ENCODE results near the gene TBXAS1. TPM values are rescaled to one million over a fixed set of nuclear protein-coding genes. Genes with fewer than 3 reads are reported as not detected.
"Not testable (repeated sequence)": the region's sequence is repeated elsewhere in the genome, so short reads cannot be mapped to it uniquely, and the experiment has no call there.

TBXAS1 gene
- total RNA-seq, 5 donors from 2014 or later (not counting 1 experiment from before 2014, with no cell fraction given) = 5.2 to 14.2 (median 7.3) TPM

DNA sequence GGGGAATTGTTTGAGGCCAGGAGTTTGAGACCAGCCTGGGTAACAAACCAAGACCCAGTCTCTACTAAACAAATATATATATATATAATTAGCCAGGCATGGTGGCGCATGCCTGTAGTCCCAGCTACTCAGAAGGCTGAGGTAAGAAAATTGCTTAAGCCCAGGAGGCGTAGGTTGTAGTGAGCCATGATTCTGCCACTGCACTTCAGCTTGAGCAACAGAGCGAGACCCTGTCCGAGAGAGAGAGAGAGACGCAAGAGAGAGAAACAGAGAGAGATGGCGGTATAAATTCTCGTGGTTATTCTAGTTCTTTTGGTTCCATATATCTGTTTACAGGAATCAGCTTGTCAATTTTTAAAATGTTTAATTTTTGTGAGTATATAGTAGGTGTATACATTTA lies 94.0 kb downstream of the TBXAS1 start:
- H3K36me3 Mint-ChIP-seq = peaks cover 9% of the 10 kb centered on the region
- Histone ChIP-seq H3K9me3 (no peaks in the 10 kb centered on the region), H3K27me3 (replicated peaks in 1 of 2; ENCODE audit: control insufficient read depth in 2 of 2, extremely low read depth in 1 of 2, insufficient read depth in 2 of 2, low read length in 1 of 2) (no peaks in the 10 kb centered on the region), H3K4me1 (ENCODE audit: control insufficient read depth in 1 of 2, extremely low read depth in 1 of 2, insufficient read depth in 2 of 2, low read length in 2 of 2) (no peaks in the 10 kb centered on the region), H3K36me3 (ENCODE audit: control insufficient read depth in 2 of 2, extremely low read depth in 1 of 2, insufficient read depth in 1 of 2, low read length in 1 of 2) (no peaks in the 10 kb centered on the region), H3K27ac (ENCODE audit: low read length) (no peak overlapping the region), H3K4me3 (ENCODE audit: control insufficient read depth in 1 of 2, extremely low read depth in 1 of 2, low read length in 1 of 2) (no peak overlapping the region)
- ChIA-PET POLR2A (no interaction called here), CTCF (interaction anchor here in 1 of 2 donors (0.6 kb wide), 1 partner anchor 1960 kb away, joined by 3 read pairs; no protein-coding TSS in a partner anchor)
- H3K4me3 Mint-ChIP-seq = no peak overlapping the region
- no peaks in the 10 kb centered on the region for H3K9me3 Mint-ChIP-seq
- no peaks in the 10 kb centered on the region for H3K27me3 Mint-ChIP-seq
- H3K27ac Mint-ChIP-seq = no peak overlapping the region
- H3K4me1 Mint-ChIP-seq = no peaks in the 10 kb centered on the region
- ATAC-seq (replicated peaks in 1 of 4) (no peak), DNase-seq (no peak)
- WGBS (ENCODE audit: insufficient coverage) = 89% methylated on average over 4 of the region's 7 CpGs

DNA sequence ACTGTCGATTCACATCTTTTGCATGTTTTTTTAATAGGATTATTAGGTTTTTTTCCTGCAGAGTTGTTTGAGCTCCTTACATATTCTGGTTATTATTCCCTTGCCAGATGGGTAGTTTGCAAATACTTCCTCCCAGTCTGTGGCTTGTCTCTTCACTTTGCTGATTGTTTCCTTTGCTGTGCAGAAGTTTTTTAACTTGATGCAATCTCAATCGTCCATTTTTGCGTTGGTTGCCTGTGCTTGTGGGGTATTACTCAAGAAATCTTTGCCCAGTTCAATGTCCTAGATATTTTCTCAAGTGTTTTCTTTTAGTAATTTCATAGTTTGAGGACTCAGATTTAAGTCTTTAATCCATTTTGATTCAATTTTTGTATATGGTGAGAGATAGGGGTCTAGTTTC lies 95.4 kb downstream of the TBXAS1 start:
- Mint-ChIP-seq H3K36me3 (peaks cover 9% of the 10 kb centered on the region), H3K27ac (no peak overlapping the region), H3K9me3 (no peaks in the 10 kb centered on the region), H3K4me3 (no peak overlapping the region), H3K27me3 (peaks cover 0 to 3% of the 10 kb centered on the region in 2 donors), H3K4me1 (no peaks in the 10 kb centered on the region)
- H3K27ac ChIP-seq (ENCODE audit: low read length) = no peak overlapping the region
- POLR2A ChIA-PET = no interaction called here
- H3K9me3 ChIP-seq = no peaks in the 10 kb centered on the region
- no peak overlapping the region for H3K4me3 ChIP-seq (ENCODE audit: control insufficient read depth in 1 of 2, extremely low read depth in 1 of 2, low read length in 1 of 2)
- H3K4me1 ChIP-seq (ENCODE audit: control insufficient read depth in 1 of 2, extremely low read depth in 1 of 2, insufficient read depth in 2 of 2, low read length in 2 of 2) = no peaks in the 10 kb centered on the region
- WGBS (ENCODE audit: insufficient coverage) = 100% methylated on average over 1 of the region's 3 CpGs
- no peaks in the 10 kb centered on the region for H3K27me3 ChIP-seq (replicated peaks in 1 of 2; ENCODE audit: control insufficient read depth in 2 of 2, extremely low read depth in 1 of 2, insufficient read depth in 2 of 2, low read length in 1 of 2)
- CTCF ChIA-PET = no interaction called here
- no peak for DNase-seq
- ATAC-seq (replicated peaks in 1 of 4) = no peak
- H3K36me3 ChIP-seq (ENCODE audit: control insufficient read depth in 2 of 2, extremely low read depth in 1 of 2, insufficient read depth in 1 of 2, low read length in 1 of 2) = no peaks in the 10 kb centered on the region

DNA sequence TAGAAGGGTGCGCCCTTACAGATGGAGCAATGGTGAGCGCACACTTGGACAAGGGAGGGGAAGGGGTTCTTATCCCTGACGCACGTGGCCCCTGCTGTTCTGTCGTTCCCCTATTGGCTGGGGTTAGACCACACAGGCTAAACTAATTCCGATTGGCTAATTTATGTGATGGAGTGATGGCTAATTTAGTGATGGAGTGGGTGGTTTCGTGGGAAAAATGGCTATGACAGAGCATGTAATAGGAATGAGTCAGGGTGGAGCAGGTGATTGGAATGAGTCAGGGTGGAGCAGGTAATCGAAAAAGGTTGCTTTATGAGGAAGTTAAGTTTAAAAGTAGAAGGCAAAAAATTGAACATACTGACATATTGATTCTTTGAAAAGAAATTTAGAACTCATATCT lies 100.2 kb downstream of the TBXAS1 start:
- DNase-seq; H3K4me1 Mint-ChIP-seq; POLR2A ChIA-PET; H3K4me3 ChIP-seq (ENCODE audit: control insufficient read depth in 1 of 2, extremely low read depth in 1 of 2, low read length in 1 of 2); H3K9me3 Mint-ChIP-seq; H3K27me3 ChIP-seq (replicated peaks in 1 of 2; ENCODE audit: control insufficient read depth in 2 of 2, extremely low read depth in 1 of 2, insufficient read depth in 2 of 2, low read length in 1 of 2); H3K27ac Mint-ChIP-seq; H3K36me3 Mint-ChIP-seq; H3K27ac ChIP-seq (ENCODE audit: low read length); H3K4me3 Mint-ChIP-seq; ATAC-seq (replicated peaks in 1 of 4); CTCF ChIA-PET; H3K9me3 ChIP-seq; H3K36me3 ChIP-seq (ENCODE audit: control insufficient read depth in 2 of 2, extremely low read depth in 1 of 2, insufficient read depth in 1 of 2, low read length in 1 of 2); H3K4me1 ChIP-seq (ENCODE audit: control insufficient read depth in 1 of 2, extremely low read depth in 1 of 2, insufficient read depth in 2 of 2, low read length in 2 of 2): not testable (repeated sequence)
- WGBS (ENCODE audit: insufficient coverage) = 86% methylated on average over 3 of the region's 8 CpGs
- peaks cover 3 to 11% of the 10 kb centered on the region in 2 donors for H3K27me3 Mint-ChIP-seq

GRCh38 chr7:139930286-139930965 lies 101.4 kb downstream of the TBXAS1 start:
- no peak overlapping the region for H3K4me3 ChIP-seq (ENCODE audit: control insufficient read depth in 1 of 2, extremely low read depth in 1 of 2, low read length in 1 of 2)
- H3K36me3 Mint-ChIP-seq = peaks cover 4% of the 10 kb centered on the region
- no peak for ATAC-seq (replicated peaks in 1 of 4)
- H3K36me3 ChIP-seq (ENCODE audit: control insufficient read depth in 2 of 2, extremely low read depth in 1 of 2, insufficient read depth in 1 of 2, low read length in 1 of 2) = no peaks in the 10 kb centered on the region
- H3K4me3 Mint-ChIP-seq = no peak overlapping the region
- H3K9me3 Mint-ChIP-seq = no peaks in the 10 kb centered on the region
- H3K4me1 ChIP-seq (ENCODE audit: control insufficient read depth in 1 of 2, extremely low read depth in 1 of 2, insufficient read depth in 2 of 2, low read length in 2 of 2) = no peaks in the 10 kb centered on the region
- H3K27ac Mint-ChIP-seq = no peak overlapping the region
- H3K27me3 Mint-ChIP-seq = peaks cover 3 to 11% of the 10 kb centered on the region in 2 donors
- 92% methylated on average over 2 of the region's 6 CpGs for WGBS (ENCODE audit: insufficient coverage)
- ChIA-PET CTCF (no interaction called here), POLR2A (no interaction called here)
- H3K4me1 Mint-ChIP-seq = no peaks in the 10 kb centered on the region
- H3K27ac ChIP-seq (ENCODE audit: low read length) = no peak overlapping the region
- DNase-seq = no peak
- no peaks in the 10 kb centered on the region for H3K9me3 ChIP-seq
- peaks cover 0 to 5% of the 10 kb centered on the region in 2 experiments for H3K27me3 ChIP-seq (replicated peaks in 1 of 2; ENCODE audit: control insufficient read depth in 2 of 2, extremely low read depth in 1 of 2, insufficient read depth in 2 of 2, low read length in 1 of 2)

- ATAC-seq (replicated peaks in 1 of 4) (no peak), DNase-seq (no peak)
- H3K9me3 Mint-ChIP-seq = no peaks in the 10 kb centered on the region
- no CpG with 5 or more reads among the region's 8 CpGs for WGBS (ENCODE audit: insufficient coverage)
- no peaks in the 10 kb centered on the region for H3K36me3 ChIP-seq (ENCODE audit: control insufficient read depth in 2 of 2, extremely low read depth in 1 of 2, insufficient read depth in 1 of 2, low read length in 1 of 2)
- H3K27me3 Mint-ChIP-seq = peaks cover 3 to 11% of the 10 kb centered on the region in 2 donors
- H3K4me3 ChIP-seq (ENCODE audit: control insufficient read depth in 1 of 2, extremely low read depth in 1 of 2, low read length in 1 of 2) = no peak overlapping the region
- no peaks in the 10 kb centered on the region for H3K9me3 ChIP-seq
- no peak overlapping the region for H3K27ac ChIP-seq (ENCODE audit: low read length)
- ChIA-PET POLR2A (no interaction called here), CTCF (interaction anchor here in 1 of 2 donors (0.6 kb wide), 1 partner anchor 312 kb away, joined by 4 read pairs; no protein-coding TSS in a partner anchor)
- no peaks in the 10 kb centered on the region for H3K4me1 ChIP-seq (ENCODE audit: control insufficient read depth in 1 of 2, extremely low read depth in 1 of 2, insufficient read depth in 2 of 2, low read length in 2 of 2)
- no peak overlapping the region for H3K4me3 Mint-ChIP-seq
- no peaks in the 10 kb centered on the region for H3K4me1 Mint-ChIP-seq
- peaks cover 0 to 5% of the 10 kb centered on the region in 2 experiments for H3K27me3 ChIP-seq (replicated peaks in 1 of 2; ENCODE audit: control insufficient read depth in 2 of 2, extremely low read depth in 1 of 2, insufficient read depth in 2 of 2, low read length in 1 of 2)
- H3K27ac Mint-ChIP-seq = no peak overlapping the region
- H3K36me3 Mint-ChIP-seq = peaks cover 6% of the 10 kb centered on the region
These were observed 102.3 kb downstream of the TBXAS1 start for GRCh38 chr7:139931190-139931934.

- ChIA-PET CTCF (interaction anchor here in 1 of 2 donors (0.7 kb wide), 1 partner anchor 425 kb away, joined by 4 read pairs; no protein-coding TSS in a partner anchor), POLR2A (interaction anchor here in 1 of 2 donors (0.6 kb wide), 1 partner anchor 103 kb away, joined by 3 read pairs; no protein-coding TSS in a partner anchor)
- DNase-seq (no peak), ATAC-seq (replicated peaks in 1 of 4) (no peak)
- no peaks in the 10 kb centered on the region for H3K4me1 ChIP-seq (ENCODE audit: control insufficient read depth in 1 of 2, extremely low read depth in 1 of 2, insufficient read depth in 2 of 2, low read length in 2 of 2)
- no peak overlapping the region for H3K27ac ChIP-seq (ENCODE audit: low read length)
- H3K27ac Mint-ChIP-seq = no peak overlapping the region
- no peaks in the 10 kb centered on the region for H3K4me1 Mint-ChIP-seq
- peaks cover 3 to 11% of the 10 kb centered on the region in 2 donors for H3K27me3 Mint-ChIP-seq
- H3K9me3 ChIP-seq = no peaks in the 10 kb centered on the region
- no peak overlapping the region for H3K4me3 Mint-ChIP-seq
- no peaks in the 10 kb centered on the region for H3K36me3 ChIP-seq (ENCODE audit: control insufficient read depth in 2 of 2, extremely low read depth in 1 of 2, insufficient read depth in 1 of 2, low read length in 1 of 2)
- H3K27me3 ChIP-seq (replicated peaks in 1 of 2; ENCODE audit: control insufficient read depth in 2 of 2, extremely low read depth in 1 of 2, insufficient read depth in 2 of 2, low read length in 1 of 2) = peaks cover 0 to 5% of the 10 kb centered on the region in 2 experiments
- no peak overlapping the region for H3K4me3 ChIP-seq (ENCODE audit: control insufficient read depth in 1 of 2, extremely low read depth in 1 of 2, low read length in 1 of 2)
- no peaks in the 10 kb centered on the region for H3K9me3 Mint-ChIP-seq
- peaks cover 6% of the 10 kb centered on the region for H3K36me3 Mint-ChIP-seq
These were observed 103.5 kb downstream of the TBXAS1 start for GRCh38 chr7:139932531-139932930.

All from T-cell (primary cell).